ENCODE data around the gene ST3GAL3.

DNA sequence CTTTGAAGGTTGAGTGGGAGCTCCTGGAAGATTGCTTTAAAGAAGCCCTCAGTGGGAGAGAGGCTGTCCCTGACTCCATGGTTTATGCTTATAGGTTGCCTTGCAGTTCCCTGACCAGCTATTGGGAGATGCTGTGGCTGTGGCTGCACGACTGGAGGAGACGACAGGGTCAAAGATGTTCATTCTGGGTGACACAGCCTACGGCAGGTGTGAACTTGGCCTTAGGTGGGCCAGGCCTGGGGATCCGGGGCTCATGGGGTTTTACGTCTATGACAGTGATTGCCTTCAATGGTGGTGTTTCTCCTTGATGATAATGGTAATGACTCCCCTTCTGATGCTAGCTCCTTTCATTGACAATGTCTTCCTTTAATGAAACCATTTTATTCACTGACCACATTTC is 263.2 kb downstream of the ST3GAL3 start:
- TF ChIP-seq EZH2phosphoT487 (IDR thresholded peaks at IDR 0.05; ENCODE audit: borderline replicate concordance, low read depth) (no peak), TCF12 (IDR thresholded peaks at IDR 0.05) (no peak), USF1 (IDR thresholded peaks at IDR 0.05; ENCODE audit: borderline replicate concordance, low read depth) (no peak), GABPA (IDR thresholded peaks at IDR 0.05; ENCODE audit: low read depth) (no peak), USF2 (IDR thresholded peaks at IDR 0.05; ENCODE audit: borderline replicate concordance, low read depth, low read length) (no peak)
- TF ChIP-seq, protein P1, sequence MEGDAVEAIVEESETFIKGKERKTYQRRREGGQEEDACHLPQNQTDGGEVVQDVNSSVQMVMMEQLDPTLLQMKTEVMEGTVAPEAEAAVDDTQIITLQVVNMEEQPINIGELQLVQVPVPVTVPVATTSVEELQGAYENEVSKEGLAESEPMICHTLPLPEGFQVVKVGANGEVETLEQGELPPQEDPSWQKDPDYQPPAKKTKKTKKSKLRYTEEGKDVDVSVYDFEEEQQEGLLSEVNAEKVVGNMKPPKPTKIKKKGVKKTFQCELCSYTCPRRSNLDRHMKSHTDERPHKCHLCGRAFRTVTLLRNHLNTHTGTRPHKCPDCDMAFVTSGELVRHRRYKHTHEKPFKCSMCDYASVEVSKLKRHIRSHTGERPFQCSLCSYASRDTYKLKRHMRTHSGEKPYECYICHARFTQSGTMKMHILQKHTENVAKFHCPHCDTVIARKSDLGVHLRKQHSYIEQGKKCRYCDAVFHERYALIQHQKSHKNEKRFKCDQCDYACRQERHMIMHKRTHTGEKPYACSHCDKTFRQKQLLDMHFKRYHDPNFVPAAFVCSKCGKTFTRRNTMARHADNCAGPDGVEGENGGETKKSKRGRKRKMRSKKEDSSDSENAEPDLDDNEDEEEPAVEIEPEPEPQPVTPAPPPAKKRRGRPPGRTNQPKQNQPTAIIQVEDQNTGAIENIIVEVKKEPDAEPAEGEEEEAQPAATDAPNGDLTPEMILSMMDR (IDR thresholded peaks at IDR 0.05), result no peak

All from SK-N-SH (cell line).